Lower leg skin (tissue), 3 donors: ENCODE measurements around the gene TSPAN32.

Source experiments
- POLR2A ChIP-seq, 2 donors: fragments of 450-650 bp; IDR thresholded peaks; one replicate each; pipeline ENCODE4 v1.6.1; 2016 to 2017; ENCODE audit warnings: antibody characterized with exemption in 2 of 2, mild to moderate bottlenecking in 1 of 2, moderate library complexity in 1 of 2
- TF ChIP-seq, protein P1 (sequence below), 3 donors: fragments of 450-650 bp; IDR thresholded peaks; one replicate each; pipeline ENCODE4 v1.5.1; 2016; ENCODE audit warnings: antibody characterized with exemption in 3 of 3, mild to moderate bottlenecking in 3 of 3, moderate library complexity in 2 of 3

DNA sequence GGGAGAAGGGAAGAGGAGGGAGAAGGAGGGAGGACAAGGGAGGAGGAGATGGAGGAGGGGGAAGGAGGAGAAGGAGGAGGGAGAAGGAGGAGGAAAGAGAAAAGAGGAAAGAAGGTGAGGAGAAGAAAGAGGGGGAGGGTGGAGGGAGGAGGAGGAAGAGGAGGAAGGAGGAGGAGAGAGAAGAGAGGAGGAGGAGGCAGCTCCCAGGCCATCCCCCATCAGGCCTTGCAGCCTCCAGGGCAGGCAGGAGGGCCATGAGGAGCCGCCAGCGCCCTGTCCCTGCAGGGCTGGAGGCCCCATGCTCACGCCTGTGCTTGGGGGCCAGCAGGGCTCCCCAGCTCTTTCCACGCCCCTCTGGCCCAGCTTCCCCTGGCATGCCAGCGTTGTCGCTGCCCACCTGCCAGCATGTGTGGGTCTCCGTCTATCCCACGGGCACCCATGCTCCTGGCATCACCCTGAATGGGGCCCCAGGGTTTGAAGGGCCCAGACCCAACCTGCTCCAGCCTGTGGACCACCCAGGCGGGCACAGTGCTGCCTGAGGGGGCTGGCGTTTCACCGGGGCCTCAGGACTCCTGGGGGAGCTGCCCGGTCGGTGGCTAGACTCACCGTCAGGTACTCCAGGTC, 5.2 kb downstream of the TSPAN32 start:
- TF ChIP-seq, protein P1, sequence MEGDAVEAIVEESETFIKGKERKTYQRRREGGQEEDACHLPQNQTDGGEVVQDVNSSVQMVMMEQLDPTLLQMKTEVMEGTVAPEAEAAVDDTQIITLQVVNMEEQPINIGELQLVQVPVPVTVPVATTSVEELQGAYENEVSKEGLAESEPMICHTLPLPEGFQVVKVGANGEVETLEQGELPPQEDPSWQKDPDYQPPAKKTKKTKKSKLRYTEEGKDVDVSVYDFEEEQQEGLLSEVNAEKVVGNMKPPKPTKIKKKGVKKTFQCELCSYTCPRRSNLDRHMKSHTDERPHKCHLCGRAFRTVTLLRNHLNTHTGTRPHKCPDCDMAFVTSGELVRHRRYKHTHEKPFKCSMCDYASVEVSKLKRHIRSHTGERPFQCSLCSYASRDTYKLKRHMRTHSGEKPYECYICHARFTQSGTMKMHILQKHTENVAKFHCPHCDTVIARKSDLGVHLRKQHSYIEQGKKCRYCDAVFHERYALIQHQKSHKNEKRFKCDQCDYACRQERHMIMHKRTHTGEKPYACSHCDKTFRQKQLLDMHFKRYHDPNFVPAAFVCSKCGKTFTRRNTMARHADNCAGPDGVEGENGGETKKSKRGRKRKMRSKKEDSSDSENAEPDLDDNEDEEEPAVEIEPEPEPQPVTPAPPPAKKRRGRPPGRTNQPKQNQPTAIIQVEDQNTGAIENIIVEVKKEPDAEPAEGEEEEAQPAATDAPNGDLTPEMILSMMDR (IDR thresholded peaks at IDR 0.05), result no peak
- TF ChIP-seq POLR2A (IDR thresholded peaks at IDR 0.05), result no peak
